ENCODE data around the gene HSPA1B. TPM values are rescaled to one million over a fixed set of nuclear protein-coding genes. Genes with fewer than 3 reads are reported as not detected.
"Not testable (repeated sequence)": the region's sequence is repeated elsewhere in the genome, so short reads cannot be mapped to it uniquely, and the experiment has no call there.

The HSPA1B gene
- total RNA-seq, 1 donor from 2014 or later, result 19.8 TPM

DNA sequence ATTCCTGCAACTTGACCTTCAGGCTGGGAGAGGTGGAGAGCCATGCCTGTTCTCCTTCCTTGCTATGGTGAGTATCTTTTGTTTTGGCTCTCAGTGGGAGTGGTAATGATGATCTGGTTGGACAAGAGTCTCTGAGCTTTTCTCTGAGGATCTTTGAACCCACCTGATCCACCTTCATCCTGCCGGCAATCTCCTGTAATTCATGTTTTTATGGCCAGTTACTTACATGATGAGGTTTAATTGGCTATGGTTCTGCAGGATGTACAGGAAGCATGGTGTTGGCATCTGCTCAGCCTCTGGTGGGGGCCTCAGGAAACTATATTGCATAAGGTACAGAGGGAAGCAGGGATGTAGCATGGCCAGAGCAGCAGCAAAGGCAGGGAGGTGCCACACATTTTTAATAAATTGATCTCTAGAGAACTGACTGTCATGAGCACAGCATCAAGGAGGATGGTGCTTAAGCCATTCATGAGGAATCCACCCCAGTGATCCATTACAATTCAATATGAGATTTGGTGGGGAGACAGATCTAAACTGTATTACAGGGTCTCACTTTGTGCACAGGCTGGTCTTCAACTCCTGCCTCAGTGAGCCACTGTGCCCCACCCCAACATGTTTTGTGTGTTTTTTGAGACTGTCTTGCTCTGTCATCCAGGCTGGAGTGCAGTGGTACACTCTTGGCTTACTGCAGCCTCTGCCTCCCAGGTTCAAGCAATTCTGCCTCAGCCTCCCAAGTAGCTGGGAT, 10.0 kb downstream of the HSPA1B start:
- Mint-ChIP-seq H3K4me1 (ENCODE audit: unreplicated experiment) (peaks cover 20% of the 10 kb centered on the region), H3K36me3 (ENCODE audit: low read depth, unreplicated experiment) (peaks cover 14% of the 10 kb centered on the region), H3K9me3 (ENCODE audit: unreplicated experiment) (no peaks in the 10 kb centered on the region), H3K27ac (ENCODE audit: unreplicated experiment) (peak overlapping the region; percentile 74), H3K27me3 (ENCODE audit: unreplicated experiment) (no peaks in the 10 kb centered on the region), H3K4me3 (ENCODE audit: unreplicated experiment) (peak overlapping the region; percentile 86)
- TF ChIP-seq, protein P1, sequence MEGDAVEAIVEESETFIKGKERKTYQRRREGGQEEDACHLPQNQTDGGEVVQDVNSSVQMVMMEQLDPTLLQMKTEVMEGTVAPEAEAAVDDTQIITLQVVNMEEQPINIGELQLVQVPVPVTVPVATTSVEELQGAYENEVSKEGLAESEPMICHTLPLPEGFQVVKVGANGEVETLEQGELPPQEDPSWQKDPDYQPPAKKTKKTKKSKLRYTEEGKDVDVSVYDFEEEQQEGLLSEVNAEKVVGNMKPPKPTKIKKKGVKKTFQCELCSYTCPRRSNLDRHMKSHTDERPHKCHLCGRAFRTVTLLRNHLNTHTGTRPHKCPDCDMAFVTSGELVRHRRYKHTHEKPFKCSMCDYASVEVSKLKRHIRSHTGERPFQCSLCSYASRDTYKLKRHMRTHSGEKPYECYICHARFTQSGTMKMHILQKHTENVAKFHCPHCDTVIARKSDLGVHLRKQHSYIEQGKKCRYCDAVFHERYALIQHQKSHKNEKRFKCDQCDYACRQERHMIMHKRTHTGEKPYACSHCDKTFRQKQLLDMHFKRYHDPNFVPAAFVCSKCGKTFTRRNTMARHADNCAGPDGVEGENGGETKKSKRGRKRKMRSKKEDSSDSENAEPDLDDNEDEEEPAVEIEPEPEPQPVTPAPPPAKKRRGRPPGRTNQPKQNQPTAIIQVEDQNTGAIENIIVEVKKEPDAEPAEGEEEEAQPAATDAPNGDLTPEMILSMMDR (IDR thresholded peaks at IDR 0.05; ENCODE audit: unreplicated experiment), result no peak
- DNase-seq (ENCODE audit: low spot score), result no peak

DNA sequence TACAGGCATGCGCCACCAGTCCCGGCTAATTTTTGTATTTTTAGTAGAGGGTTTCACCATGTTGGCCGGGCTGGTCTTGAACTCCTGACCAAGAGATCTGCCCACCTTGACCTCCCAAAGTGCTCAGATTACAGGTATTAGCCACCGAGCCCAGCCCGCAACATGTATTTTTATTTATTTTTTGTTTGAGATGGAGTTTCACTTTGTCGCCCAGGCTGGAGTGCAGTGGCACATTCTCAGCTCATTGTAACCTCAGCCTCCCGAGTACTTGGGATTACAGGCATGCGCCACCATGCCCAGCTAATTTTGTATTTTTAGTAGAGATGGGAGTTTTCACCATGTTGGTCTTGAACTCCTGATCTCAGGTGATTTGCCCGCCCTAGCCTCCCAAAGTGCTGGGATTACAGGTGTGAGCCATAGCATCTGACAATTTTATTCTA, 10.6 kb downstream of the HSPA1B start:
- H3K4me3 Mint-ChIP-seq (ENCODE audit: unreplicated experiment); H3K27me3 Mint-ChIP-seq (ENCODE audit: unreplicated experiment); H3K9me3 Mint-ChIP-seq (ENCODE audit: unreplicated experiment); H3K27ac Mint-ChIP-seq (ENCODE audit: unreplicated experiment); DNase-seq (ENCODE audit: low spot score): not testable (repeated sequence)
- H3K4me1 Mint-ChIP-seq (ENCODE audit: unreplicated experiment), result peaks cover 20% of the 10 kb centered on the region
- H3K36me3 Mint-ChIP-seq (ENCODE audit: low read depth, unreplicated experiment), result peaks cover 14% of the 10 kb centered on the region

DNA sequence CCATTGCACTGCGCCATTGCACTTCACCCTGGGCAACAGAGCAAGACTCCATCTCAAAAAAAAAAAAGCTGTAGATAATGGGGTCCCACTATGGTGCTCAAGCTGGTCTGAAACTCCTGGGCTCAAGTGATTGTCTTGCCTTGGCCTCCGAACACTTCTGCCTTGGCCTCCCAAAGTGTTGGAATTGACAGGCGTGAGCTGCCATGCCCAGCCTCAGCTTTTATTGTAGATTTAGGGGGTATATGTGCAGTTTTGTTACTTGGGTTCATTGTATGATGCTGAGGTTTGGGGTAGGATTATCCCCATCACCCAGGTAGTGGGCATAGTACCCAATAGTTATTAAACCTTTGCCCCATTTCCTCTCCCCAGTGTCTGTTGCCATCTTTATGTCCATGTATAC, 11.4 kb downstream of the HSPA1B start:
- no peak for DNase-seq (ENCODE audit: low spot score)
- Mint-ChIP-seq H3K4me3 (ENCODE audit: unreplicated experiment) (peak overlapping the region; percentile 67), H3K36me3 (ENCODE audit: low read depth, unreplicated experiment) (peaks cover 14% of the 10 kb centered on the region), H3K4me1 (ENCODE audit: unreplicated experiment) (peaks cover 20% of the 10 kb centered on the region), H3K9me3 (ENCODE audit: unreplicated experiment) (no peaks in the 10 kb centered on the region), H3K27me3 (ENCODE audit: unreplicated experiment) (no peaks in the 10 kb centered on the region), H3K27ac (ENCODE audit: unreplicated experiment) (no peak overlapping the region)
- TF ChIP-seq, protein P1 (IDR thresholded peaks at IDR 0.05; ENCODE audit: unreplicated experiment), result no peak

DNA sequence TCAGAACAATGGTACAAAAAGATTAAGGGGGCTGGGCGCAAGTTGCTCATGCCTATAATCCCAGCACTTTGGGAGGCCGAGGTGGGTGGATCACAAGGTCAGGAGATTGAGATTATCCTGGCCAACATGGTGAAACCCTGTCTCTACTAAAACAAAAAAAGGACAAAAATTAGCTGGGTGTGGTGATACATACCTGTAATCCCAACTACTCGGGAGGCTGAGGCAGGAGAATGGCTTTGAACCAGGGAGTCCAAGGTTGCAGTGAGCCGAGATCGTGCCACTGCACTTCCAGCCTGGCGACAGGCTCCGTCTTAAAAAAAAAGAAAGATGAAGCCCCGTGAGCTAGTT, 12.2 kb downstream of the HSPA1B start:
- H3K9me3 Mint-ChIP-seq (ENCODE audit: unreplicated experiment); H3K27ac Mint-ChIP-seq (ENCODE audit: unreplicated experiment); H3K4me3 Mint-ChIP-seq (ENCODE audit: unreplicated experiment); DNase-seq (ENCODE audit: low spot score); H3K27me3 Mint-ChIP-seq (ENCODE audit: unreplicated experiment): not testable (repeated sequence)
- Mint-ChIP-seq H3K36me3 (ENCODE audit: low read depth, unreplicated experiment) (peaks cover 14% of the 10 kb centered on the region), H3K4me1 (ENCODE audit: unreplicated experiment) (peaks cover 18% of the 10 kb centered on the region)

DNA sequence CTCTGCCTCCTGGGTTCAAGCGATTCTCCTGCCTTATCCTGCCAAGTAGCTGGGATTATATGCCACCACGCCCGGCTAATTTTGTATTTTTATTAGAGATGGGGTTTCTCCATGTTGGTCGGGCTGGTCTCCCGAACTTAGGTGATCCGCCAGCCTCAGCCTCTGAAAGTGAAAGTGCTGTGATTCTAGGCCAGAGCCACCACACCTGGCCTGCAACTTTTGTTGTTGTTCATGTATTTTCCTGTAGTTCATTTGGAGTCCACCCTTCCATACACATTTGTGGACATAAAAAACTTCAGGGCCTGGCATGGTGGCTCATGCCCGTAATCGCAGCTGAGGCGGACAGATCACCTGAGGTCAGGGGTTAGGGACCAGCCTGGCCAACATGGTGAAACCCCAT, 14.5 kb downstream of the HSPA1B start:
- peaks cover 6% of the 10 kb centered on the region for H3K4me1 Mint-ChIP-seq (ENCODE audit: unreplicated experiment)
- no peaks in the 10 kb centered on the region for H3K9me3 Mint-ChIP-seq (ENCODE audit: unreplicated experiment)
- H3K36me3 Mint-ChIP-seq (ENCODE audit: low read depth, unreplicated experiment), result peaks cover 11% of the 10 kb centered on the region
- no peaks in the 10 kb centered on the region for H3K27me3 Mint-ChIP-seq (ENCODE audit: unreplicated experiment)
- H3K27ac Mint-ChIP-seq (ENCODE audit: unreplicated experiment), result no peak overlapping the region
- no peak overlapping the region for H3K4me3 Mint-ChIP-seq (ENCODE audit: unreplicated experiment)
- no peak for DNase-seq (ENCODE audit: low spot score)
- TF ChIP-seq, protein P1 (IDR thresholded peaks at IDR 0.05; ENCODE audit: unreplicated experiment), result no peak

DNA sequence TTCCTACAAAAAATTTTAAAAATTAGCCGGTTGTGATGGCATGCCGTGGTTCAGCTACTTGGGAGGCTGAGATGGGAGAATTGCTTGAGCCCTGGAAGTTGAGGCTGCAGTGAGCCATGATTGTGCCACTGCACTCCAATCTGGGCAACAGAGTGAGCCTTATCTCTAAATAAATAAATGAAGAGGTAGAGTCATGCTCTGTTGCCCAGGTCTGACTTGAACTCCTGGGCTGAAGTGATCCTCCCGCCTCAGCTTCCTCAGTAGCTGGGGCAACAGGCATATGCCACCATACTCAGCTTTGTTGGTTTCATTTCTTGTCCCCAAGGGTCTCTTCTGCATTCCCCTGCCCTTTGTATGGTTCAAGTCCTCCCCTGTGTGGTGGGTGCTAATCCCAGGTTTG, 17.0 kb downstream of the HSPA1B start:
- Mint-ChIP-seq H3K9me3 (ENCODE audit: unreplicated experiment) (no peaks in the 10 kb centered on the region), H3K4me3 (ENCODE audit: unreplicated experiment) (no peak overlapping the region), H3K27ac (ENCODE audit: unreplicated experiment) (no peak overlapping the region), H3K36me3 (ENCODE audit: low read depth, unreplicated experiment) (peaks cover under 1% of the 10 kb centered on the region), H3K4me1 (ENCODE audit: unreplicated experiment) (no peaks in the 10 kb centered on the region), H3K27me3 (ENCODE audit: unreplicated experiment) (no peaks in the 10 kb centered on the region)
- DNase-seq (ENCODE audit: low spot score), result no peak
- TF ChIP-seq, protein P1 (IDR thresholded peaks at IDR 0.05; ENCODE audit: unreplicated experiment), result no peak
